HG03280 (cell line): ENCODE data around the gene MAD2L2.

Experiments used
- ATAC-seq: cut with Tn5 transposase; IDR thresholded peaks from one replicate; pipeline ENCODE4 v1.9.1; 2021; ENCODE audit warnings: mild to moderate bottlenecking, moderate library complexity; ENCODE audit not compliant: unreplicated experiment

Gene MAD2L2

GRCh38 chr1:11684070-11684469 is 3.1 kb upstream of the MAD2L2 start:
- no peak for ATAC-seq

GRCh38 chr1:11682799-11683198 is 1.9 kb upstream of the MAD2L2 start:
- no peak for ATAC-seq

GRCh38 chr1:11682287-11682771 is 1.4 kb upstream of the MAD2L2 start:
- no peak for ATAC-seq

- ATAC-seq: peak; percentile 21
Observed at GRCh38 chr1:11680270-11681070, 478 bp downstream of the MAD2L2 start.

GRCh38 chr1:11678442-11678841 is 2.5 kb downstream of the MAD2L2 start:
- no peak for ATAC-seq

GRCh38 chr1:11676386-11677103 is 4.4 kb downstream of the MAD2L2 start:
- ATAC-seq: no peak

- no peak for ATAC-seq
Observed at GRCh38 chr1:11675325-11675724, 5.6 kb downstream of the MAD2L2 start.

GRCh38 chr1:11674488-11674887 is 6.5 kb downstream of the MAD2L2 start:
- ATAC-seq: no peak

- no peak for ATAC-seq
Observed at GRCh38 chr1:11673089-11673769, 7.7 kb downstream of the MAD2L2 start.

GRCh38 chr1:11671544-11672286 is 9.2 kb downstream of the MAD2L2 start:
- no peak for ATAC-seq

GRCh38 chr1:11671205-11671543 is 9.8 kb downstream of the MAD2L2 start:
- ATAC-seq: no peak

- ATAC-seq: no peak
Observed at GRCh38 chr1:11670747-11671146, 10.2 kb downstream of the MAD2L2 start.

- ATAC-seq: no peak
Observed at GRCh38 chr1:11668516-11668915, 12.4 kb downstream of the MAD2L2 start.

- ATAC-seq: peak; percentile 43
Observed at GRCh38 chr1:11664336-11665065, 16.4 kb downstream of the MAD2L2 start.

- ATAC-seq: no peak
Observed at GRCh38 chr1:11661103-11661502, 19.8 kb downstream of the MAD2L2 start.

GRCh38 chr1:11659748-11660147 is 21.2 kb downstream of the MAD2L2 start:
- ATAC-seq: no peak

GRCh38 chr1:11658542-11658941 is 22.4 kb downstream of the MAD2L2 start:
- no peak for ATAC-seq

- no peak for ATAC-seq
Observed at GRCh38 chr1:11657654-11658053, 23.3 kb downstream of the MAD2L2 start.

- ATAC-seq: peak; percentile 34
Observed at GRCh38 chr1:11654939-11655808, 25.8 kb downstream of the MAD2L2 start.
